ENCODE measurements around the gene MATK.
"Not testable (repeated sequence)": the region's sequence is repeated elsewhere in the genome, so short reads cannot be mapped to it uniquely, and the experiment has no call there.

Gene MATK

DNA sequence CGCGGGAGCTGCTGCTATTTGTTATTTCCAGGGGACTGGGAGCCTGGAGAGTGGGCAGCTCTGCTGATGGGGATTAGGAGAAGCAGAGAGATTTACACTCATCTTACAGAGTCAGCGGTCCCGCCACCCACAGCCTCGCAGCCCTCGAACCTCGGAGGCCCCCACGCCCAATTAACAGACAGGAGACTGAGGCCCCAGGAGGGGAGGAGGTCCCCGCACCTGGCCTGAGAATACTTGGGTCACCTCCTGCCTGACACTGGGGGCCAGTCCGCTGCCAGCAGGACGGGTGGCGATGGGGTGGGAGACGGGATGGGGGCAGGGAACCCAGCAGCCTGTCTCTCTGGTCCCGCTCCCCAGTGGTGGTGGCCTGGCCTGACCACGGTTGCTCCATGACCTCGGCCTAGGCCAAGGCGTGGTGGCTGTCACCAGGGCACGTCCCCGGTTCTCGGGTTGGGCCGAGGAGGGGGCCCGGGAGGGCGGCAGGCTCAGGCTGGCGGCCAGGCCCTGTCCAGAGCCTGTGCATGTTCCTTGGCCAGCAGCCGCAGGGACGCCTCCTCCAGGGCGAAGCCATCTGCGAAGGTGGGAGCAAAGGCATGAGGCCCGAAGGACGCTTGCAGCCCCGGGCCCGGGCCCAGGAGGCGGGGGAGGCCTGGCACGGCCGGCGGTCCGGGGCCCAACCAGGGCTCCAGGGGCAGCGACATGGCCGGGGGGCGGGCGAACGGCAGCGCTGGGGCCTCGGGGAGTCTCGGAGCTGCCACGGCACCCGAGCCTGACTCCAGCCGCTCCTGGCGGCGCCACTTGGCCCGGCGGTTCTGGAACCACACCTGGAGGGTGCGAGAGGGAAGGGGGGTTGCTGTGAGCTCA lies 15.8 kb downstream of the MATK start:
- DNase-seq, result no peak

DNA sequence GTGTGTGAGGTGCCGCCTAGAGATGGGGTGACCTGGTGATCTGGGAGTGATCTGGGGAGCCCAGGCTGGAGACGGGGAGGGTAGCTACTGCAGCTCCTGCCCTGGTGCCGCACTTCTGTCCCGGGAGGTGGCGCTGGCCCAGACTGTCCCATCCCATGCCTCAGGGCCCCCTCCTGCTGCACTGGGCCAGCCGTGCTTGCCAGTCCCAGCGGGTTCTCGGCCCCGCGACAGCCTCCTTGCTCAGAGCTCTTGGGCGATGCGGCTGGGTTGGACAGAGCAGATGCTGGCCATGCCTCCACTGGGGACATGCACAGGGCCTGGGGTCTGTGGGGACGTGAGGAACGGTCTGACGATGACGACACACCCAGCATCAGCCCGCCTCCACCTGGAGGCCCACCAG lies 16.7 kb downstream of the MATK start:
- no peak for DNase-seq

DNA sequence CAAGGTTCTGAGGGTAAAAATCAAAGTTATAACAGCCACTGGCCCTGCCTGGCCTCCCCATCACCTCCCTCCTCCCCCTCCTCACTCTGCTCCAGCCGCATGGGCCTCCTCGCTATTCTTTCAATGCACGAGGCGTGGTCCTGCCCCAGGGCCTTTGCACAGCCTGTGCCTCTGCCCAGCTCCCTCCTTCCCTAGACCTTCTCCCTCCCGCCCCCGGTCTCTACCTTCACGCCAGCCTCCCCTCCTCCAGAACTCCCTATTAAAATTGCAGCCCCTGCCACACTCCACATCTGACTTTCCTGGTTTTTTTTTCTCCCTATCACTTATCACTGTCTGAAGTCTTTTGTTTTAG lies 17.5 kb downstream of the MATK start:
- DNase-seq, result no peak

DNA sequence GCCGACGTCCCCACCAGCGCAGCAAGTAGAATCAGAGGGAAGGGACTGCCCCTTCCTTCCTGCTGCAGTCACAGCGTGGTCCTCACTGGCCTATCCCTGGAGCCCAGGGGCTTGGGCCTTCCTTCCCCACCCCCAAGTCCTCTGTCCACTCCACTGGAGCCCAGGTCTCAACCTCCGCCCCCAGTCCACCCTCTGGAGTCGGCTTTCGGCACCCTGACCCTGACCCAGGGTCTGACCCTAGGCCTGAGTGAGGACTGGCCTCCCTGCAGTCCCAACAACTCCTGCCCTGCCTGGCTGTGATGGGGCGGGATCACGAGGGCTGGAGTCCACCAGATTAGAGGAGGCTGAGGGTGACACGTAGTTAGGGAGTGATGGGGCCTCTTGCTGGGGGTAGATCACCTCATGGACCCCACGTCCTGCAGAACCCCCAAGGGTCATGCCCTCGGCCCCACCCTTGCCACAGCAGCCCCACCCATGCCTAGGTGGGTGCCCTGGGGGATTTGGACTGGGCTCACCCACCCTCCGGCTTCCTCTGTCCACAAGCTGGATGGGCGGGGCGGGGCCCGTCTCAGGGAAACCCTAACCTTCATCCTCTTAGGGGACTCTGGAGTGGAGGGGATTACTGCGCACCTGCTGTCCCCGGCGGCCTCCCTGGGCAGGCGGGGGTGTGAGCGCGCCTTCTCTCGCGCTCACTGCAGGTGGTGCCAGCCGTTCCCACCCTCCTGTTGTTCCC lies 18.0 kb downstream of the MATK start:
- DNase-seq, result no peak

DNA sequence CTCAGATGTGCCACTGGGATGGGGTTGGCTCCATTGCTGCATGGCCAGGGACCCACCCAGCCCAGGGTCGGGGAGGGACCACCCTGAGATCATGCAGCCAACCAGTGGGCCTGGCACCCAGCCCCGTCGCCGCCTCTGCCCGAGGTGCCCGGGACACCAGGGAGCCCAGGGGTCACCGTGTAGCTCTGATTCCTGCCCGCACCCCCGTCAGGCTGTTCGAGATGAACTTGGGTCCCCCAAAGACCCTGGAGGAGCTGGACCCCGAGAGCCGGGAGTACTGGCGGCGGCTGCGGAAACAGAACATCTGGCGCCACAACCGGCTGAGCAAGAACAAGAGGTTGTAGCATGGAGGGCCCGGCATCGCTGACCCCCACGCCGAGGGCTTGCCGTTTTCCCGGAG lies 19.1 kb downstream of the MATK start:
- no peak for DNase-seq

DNA sequence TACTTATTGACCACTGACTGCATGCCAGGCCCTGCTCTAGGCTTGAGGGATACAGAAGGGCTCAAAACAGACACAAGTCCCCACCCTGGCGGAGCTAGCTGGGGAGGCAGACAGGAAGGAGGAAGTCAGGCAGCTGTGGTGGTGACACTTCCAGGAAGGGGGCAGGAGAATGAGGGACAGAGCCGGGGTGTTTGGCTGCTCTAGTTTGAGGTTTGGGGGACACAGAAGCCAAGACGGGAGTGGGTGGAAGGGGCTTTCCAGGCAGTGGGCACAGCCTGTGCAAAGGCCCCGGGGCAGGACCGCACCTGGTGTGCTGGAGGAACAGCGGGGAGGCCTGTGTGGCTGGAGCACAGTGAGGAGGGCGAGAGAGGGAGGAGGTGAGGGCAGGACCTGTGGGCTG lies 19.7 kb downstream of the MATK start:
- no peak for DNase-seq

DNA sequence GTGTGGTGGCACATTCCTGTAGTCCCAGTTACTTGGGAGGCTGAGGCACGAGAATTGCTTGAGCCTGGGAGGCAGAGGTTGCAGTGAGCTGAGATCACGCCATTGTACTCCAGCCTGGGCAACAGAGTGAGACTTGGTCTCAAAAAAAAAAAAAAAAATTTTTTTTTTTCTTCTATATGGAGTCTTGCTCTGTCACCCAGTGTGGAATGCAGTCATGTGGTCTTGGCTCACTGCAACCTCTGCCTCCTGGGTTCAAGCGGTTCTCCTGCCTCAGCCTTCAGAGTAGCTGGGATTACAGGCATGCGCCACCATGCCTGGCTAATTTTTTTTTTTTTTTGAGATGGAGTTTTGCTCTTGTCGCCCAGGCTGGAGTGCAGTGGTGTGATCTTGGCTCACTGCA lies 20.4 kb downstream of the MATK start:
- not testable (repeated sequence) for DNase-seq

DNA sequence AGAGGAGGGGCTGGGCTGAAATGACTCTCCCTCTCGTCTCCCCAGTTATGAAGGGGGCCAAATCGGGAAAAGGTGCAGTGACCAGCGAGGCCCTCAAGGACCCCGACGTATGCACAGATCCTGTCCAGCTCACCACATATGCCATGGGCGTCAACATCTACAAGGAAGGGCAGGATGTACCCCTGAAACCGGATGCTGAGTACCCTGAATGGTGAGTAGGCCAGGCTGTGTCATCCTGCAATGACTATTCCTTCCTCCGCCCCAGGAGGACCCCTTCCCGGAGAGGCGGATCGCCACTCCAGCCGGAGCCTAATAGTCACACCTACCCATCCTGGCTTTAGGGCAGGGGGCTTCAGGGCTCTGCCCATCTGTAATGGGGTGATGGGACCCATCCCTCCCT lies 21.1 kb downstream of the MATK start:
- DNase-seq, result no peak

DNA sequence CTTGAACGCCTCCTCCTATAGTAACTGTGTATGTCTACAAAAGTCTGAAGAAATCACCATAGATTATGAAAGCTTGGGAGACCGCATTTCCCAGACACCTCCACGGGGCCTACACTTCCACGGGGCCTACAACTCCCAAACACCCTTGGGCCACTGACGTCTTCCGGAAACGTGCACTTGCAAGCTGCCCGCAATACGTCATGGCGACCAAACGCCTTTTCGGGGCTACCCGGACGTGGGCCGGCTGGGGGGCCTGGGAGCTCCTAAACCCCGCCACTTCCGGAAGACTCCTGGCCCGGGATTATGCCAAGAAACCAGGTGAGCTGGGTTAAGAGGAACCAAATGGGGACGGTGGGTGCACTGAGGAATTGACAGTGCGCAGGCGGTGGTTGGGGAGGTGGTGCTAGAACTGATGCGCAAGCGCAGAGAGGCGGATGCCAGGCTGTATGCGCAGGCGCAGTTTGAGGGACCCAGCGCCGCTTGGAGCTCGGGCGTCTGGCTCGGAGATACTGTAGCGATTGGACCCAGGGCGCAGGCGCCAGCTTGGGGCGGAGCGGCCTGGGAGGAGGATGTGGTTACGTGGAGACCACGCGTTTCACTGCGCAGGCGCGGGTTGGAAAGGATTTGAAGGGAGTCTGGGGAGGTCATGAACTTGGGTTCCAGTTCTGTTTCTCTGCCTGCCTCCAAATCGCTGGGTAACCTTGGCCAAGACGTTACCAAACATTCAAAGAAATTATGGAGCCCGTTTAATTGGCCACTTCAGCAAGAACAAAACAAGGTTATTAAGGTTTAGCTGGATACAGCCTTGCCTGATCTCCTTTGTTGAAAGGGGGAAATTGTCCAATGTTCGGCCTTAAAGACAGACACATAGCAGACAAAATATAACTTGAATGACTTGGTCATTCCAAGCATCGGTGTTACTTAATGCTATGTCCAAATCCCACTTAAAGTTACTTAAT lies 23.4 kb downstream of the MATK start, which contains the start of gene MRPL54:
Gene MRPL54, plus strand, starts transcription at position 182 of the 959 bp plus-strand sequence. Its CDS starts 19 bp downstream, at position 201.
- peak; percentile 97 to 99 for DNase-seq

DNA sequence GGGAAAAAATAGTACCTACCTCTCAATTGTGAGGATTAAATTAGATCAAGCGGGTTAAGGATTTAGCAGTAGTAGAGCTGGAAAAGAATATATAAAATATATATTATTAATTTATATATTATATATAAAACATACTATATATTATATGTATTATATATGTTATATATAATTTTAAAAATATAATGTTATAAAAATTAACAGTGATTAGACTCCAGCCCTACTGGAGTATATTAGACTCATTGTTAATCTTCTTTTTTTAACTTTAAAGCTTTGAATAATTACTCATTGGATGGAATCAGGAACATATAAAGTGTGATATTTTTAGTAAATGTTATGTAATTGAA lies 24.1 kb downstream of the MATK start:
- DNase-seq, result no peak

DNA sequence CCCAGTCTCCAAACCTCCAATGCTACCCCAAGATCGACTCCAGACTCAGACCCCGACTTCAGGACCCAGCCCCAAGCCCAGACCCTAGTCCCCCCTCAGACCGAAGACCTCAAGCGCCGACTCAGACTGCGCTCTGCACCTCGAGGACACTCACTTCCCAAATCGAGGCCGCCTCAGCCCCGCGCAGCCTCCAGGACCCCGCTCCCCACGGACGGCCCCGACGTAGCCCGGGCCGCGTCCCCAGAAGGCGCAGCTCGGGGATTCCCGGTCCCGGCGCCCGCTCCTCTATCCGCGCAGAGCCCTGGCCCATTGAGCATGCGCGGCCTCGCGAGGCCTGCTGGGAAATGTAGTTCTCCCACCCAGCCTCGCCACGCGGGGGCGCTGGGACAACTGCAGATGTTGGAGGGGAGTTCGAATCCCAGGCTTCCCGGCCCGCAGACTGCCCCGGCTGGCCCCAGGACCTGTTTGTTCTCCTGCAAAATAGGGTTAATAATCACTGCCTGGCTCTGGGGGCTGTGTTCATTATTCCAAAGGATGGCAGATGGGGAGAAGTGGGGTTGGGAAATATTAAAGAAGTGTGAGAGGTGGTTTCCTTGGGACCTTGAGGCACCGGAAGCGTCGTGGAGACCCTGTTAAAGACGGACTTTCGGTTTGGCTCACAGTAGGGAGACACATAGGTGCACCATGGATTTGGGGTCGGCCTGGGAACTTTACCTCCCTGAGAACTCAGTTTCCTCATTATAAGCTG lies 24.6 kb downstream of the MATK start, which contains the start of gene APBA3:
Gene APBA3, minus strand, starts transcription at position 311 of the 748 bp plus-strand sequence. CDS start 1,428 bp downstream, outside the sequence.
- DNase-seq, result peak; percentile 93 to 94

DNA sequence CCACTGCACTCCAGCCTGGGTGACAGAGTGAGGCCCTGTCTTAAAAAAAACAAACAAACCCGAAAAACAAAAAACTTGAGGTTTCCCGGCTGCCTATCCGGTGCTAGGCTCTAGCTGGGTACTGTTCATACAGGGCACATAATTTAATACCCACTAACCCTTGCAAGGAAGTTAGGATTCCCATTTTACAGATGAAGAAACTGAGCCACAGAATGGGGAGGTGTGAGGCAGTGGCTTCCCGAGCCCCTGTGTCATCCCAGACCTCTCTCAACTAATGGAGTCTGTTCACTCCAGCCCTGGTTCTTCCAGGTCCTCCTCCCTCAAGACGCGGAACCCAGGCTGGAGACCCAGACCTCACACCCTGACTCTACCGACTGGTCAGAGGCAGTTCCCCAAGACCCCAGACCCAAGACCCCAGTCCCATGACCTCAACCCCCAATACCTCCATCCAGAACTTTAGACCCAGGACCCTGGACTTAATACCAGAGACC lies 25.3 kb downstream of the MATK start:
- no peak for DNase-seq

DNA sequence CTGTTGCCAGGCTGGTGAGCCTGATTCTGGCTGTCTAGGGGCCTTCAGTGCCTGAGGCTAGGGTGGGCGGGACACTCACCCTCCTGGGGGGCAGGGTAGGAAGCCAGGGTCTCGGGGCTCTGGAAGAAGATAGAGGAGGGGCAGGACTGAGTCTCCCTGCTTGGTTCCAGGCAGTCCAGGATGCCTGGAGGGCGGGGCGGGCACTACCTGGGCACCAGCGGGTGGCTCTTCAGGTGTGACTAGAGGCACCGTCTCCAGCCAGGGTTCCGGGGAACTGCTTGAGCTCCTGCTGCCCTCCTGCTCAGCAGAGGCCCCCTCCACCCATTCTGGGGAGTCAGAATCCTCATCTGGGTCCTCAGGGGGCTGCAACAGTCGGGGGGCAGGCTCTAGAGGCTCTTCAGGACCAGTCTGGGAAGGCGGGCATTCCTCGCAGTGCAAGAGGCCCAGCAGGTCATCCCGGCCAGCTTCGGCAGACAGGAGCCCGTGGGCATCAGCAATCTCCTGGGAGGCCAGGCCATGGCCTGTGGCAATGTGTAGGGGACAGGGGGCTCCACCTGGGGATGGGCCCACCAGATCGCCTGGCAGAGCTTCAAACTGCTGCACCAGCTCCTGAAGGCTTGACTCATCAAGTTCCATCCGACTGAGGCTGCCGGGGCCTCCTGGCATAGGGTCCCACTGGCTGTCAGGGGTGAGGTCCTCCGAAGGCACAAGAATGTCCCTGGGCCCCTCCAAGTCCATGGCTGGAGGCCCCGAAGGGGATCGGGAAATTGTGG lies 26.5 kb downstream of the MATK start:
- DNase-seq, result no peak

DNA sequence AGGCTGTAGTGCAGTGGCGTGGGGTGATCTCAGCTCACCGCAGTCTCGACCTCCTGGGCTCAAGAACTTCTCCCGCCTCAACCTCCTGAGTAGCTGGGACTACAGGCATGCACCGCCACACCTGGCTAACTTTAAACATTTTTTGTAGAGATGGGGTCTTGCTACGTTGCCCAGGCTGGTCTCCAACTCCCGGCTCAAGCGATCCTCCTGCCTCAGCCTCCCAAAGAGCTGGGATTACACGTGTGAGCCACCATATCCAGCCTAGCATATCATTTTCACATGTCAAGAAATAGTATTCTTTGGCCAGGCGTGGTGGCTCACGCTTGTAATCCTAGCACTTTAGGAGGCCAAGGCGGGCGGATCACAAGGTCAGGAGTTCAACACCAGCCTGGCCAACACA lies 27.9 kb downstream of the MATK start:
- DNase-seq, result not testable (repeated sequence)

DNA sequence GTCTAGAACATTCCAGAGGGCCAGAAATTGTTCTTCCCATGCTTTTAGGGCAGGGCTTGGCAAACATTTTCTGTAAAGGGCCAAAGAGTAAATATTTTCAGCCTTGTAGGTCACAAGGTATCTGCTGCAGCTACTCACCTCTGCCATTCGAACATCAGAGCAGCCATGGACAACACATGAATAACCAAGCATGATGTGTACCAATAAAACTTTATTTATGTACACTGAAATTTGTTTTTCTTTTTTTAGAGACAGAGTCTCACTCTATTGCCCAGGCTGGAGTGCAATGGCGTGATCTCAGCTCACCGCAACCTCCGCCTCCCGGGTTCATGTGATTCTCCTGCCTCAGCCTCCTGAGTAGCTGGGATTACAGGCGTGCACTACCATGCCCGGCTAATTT lies 28.5 kb downstream of the MATK start:
- DNase-seq, result not testable (repeated sequence)

DNA sequence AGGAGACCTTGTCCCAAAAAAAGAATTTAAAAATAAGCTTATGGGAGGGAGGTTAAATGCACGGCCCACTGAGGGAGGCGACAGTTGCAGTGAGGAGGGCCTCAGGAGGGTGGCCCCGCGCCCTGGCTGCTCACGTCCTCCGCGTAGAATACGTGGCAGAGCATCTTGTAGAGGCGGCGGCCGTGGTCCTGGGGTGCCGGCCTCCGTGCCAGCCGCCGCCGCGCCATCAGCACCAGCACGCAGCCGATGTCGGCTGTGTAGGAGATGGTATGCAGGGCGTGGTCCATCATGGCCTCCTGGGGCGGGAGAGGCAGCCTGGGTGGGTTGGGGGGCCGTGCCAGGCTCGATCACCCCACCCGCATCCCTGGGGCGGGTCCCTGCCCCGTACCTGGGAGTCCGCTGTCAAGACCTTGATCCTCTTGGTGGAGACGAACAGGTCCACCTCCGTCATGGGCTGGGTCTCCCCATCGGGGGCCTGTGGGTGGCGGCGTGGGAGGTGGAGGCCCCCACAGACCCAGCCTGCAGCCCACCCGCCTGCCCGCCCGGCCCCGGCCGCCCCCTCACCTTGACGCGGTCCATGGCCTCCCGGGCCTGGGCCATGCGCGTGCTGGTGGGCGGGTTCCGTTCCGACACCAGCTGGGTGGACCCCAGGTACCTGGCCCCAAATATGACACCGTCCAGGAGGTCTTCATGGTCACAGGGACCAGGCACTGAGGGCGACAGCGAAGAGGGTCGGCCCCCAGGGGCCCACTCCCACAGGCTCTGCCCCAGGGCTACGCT lies 32.4 kb downstream of the MATK start:
- no peak for DNase-seq

DNA sequence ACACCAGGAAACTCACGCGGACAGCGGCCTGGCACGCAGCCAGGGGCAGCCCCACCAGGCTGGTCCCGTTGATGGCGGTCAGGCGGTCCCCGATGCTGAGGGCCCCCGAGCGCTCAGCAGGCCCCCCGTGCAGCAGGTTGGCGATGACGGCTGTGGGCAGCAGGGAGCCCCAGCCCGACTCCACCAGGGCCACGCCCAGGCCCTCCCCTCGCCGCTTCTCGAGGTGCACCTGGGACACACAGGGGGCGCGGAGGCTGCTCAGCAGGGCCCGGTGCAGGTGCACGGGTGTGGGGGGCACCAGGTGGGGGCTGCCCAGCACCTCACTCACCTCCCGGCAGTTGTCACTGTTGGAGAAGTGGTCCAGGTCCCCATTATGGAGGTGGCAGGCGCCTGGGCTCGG lies 33.7 kb downstream of the MATK start:
- DNase-seq, result no peak

DNA sequence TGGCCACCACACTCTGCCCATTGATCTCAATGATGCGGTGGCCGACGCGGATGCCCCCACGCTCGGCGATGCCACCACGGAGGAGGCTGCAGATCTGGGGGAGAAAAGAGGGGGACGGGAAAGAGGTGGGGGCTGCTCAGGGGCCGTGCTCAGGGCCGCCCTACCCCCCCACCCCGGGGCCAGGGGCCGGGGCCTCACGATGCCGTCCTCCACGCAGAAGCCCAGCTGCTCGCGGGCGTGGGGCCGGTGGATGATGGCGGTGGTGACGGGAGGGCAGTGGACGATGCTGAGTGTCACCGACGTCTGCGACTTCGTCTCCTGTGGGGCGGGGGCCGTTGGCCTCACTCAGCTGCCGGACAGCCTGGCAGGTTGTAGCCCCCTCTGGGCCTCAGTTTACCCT lies 34.9 kb downstream of the MATK start:
- DNase-seq, result no peak

DNA sequence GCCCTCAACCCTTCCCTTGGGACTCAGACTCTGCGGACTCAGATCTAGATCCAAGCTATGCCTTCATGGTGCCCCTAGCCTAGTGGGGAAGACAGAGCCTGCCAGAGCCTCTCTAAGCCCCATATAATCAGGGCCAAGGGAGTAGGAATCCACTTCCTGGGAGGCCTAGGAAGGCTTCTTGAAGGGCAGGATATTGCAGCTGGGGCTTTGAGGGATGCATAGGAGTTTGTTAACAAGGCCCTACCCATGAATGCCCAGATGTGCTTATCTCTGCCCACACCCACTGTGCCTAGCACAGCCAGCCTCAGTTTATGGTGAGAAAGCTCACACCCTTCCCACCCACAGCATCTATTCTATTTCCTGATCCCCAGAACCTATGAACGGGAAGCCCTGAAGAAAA lies 36.0 kb downstream of the MATK start:
- no peak for DNase-seq

DNA sequence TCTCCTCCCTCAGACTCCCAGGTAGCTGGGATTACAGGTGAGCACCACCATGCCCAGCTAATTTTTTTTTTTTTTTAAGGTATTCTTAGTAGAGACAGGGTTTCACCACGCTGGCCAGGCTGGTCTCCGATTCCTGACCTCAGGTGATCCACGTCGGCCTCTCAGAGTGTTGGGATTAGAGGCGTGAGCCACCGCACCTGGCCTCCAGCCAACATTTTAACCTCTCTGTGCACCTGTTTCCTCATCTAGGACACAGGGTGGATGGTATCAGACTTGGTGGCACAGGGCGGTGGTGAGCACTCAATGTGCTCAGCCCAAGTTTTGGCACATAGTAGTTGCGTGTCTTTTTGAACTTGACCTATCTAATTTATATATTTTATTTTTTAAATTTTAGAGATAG lies 37.2 kb downstream of the MATK start:
- DNase-seq, result no peak

Measured in activated CD4-positive, alpha-beta T cell treated with anti-CD3 and anti-CD28 coated beads, Interleukin-2, amount 50 U/mL, for 4 hours (primary cell).